Subcutaneous adipose tissue (tissue), 4 donors: ENCODE results near the gene OVCH2. TPM values are rescaled to one million over a fixed set of nuclear protein-coding genes. Genes with fewer than 3 reads are reported as not detected.

Experiments
- CTCF ChIP-seq: fragments of 450-650 bp; IDR thresholded peaks from one replicate; pipeline ENCODE4 v1.5.1; 2016; ENCODE audit warnings: low read depth, mild to moderate bottlenecking, control low read depth, antibody characterized with exemption, moderate library complexity
- total RNA-seq, 4 donors: library from RNA; depleted of rRNA; stranded (reverse); fragments of >200 nt; gene quantifications; one replicate each; pipeline ENCODE4 v1.1.0, GENCODE V29; 2016

The OVCH2 gene
- total RNA-seq, 4 donors from 2014 or later, result not detected

- no peak for TF ChIP-seq CTCF
These were observed 28.5 kb downstream of the OVCH2 start for GRCh38 chr11:7677796-7678201.

GRCh38 chr11:7677071-7677470 lies 29.2 kb downstream of the OVCH2 start:
- no peak for TF ChIP-seq CTCF

- no peak for TF ChIP-seq CTCF
These were observed 30.6 kb downstream of the OVCH2 start for GRCh38 chr11:7675631-7676030.

GRCh38 chr11:7673724-7674434 lies 32.4 kb downstream of the OVCH2 start:
- no peak for TF ChIP-seq CTCF

GRCh38 chr11:7672960-7673723 lies 33.1 kb downstream of the OVCH2 start, which contains the start of gene CYB5R2:
Gene CYB5R2 (minus strand): TSS chr11:7673500. CDS start chr11:7672825, 675 bp downstream.
- no peak for TF ChIP-seq CTCF

- no peak for TF ChIP-seq CTCF
These were observed 33.9 kb downstream of the OVCH2 start for GRCh38 chr11:7672276-7672959.
